WTC11 (cell line): ENCODE results near the gene OGFR. TPM values are rescaled to one million over a fixed set of nuclear protein-coding genes. Genes with fewer than 3 reads are reported as not detected.

Experiments used
- ATAC-seq: fragments of 200-7000 bp; cut with Tn5 transposase; 2 replicates; pipeline ENCODE4 v1.10.0; 2021; ENCODE audit warnings: mild to moderate bottlenecking, moderate library complexity
- CTCF ChIA-PET: fragments of 300-600 bp; sonication (Branson Sonifier 250); formaldehyde crosslinking; loops from one replicate; lab custom pipeline; 2021; ENCODE audit warnings: antibody characterized with exemption; lab: Charles Lee
- POLR2A ChIA-PET: fragments of 350-600 bp; sonication (Branson Sonifier 250); formaldehyde crosslinking; loops from one replicate; lab custom pipeline; 2021; ENCODE audit warnings: antibody characterized with exemption; lab: Charles Lee
- DNase-seq: peaks from one replicate; pipeline ENCODE4 v3.0.0; 2021; ENCODE audit warnings: low spot score
- H3K27ac Mint-ChIP-seq: 2 replicates; pipeline ENCODE4 v1.8.0; 2021; ENCODE audit warnings: mixed read lengths
- H3K27me3 Mint-ChIP-seq: 2 replicates; pipeline ENCODE4 v1.8.0; 2021; ENCODE audit warnings: low read depth, mild to moderate bottlenecking, moderate library complexity, mixed read lengths
- H3K36me3 Mint-ChIP-seq: 2 replicates; pipeline ENCODE4 v1.8.0; 2021; ENCODE audit warnings: mixed read lengths
- H3K4me1 Mint-ChIP-seq: 2 replicates; pipeline ENCODE4 v1.8.0; 2022; ENCODE audit warnings: mixed read lengths
- H3K4me3 Mint-ChIP-seq: 2 replicates; pipeline ENCODE4 v1.8.0; 2021; ENCODE audit warnings: mild to moderate bottlenecking, moderate library complexity, mixed read lengths
- H3K9me3 Mint-ChIP-seq: 2 replicates; pipeline ENCODE4 v1.8.0; 2021; ENCODE audit warnings: mixed read lengths
- ATF6 ChIP-seq: sonication (generic); formaldehyde crosslinking; IDR thresholded peaks from 2 replicates; pipeline ENCODE4 v1.8.1; 2023; ENCODE audit warnings: mild to moderate bottlenecking, missing genetic modification reagents
- CDX4 ChIP-seq: fragments of 250-450 bp; sonication (Bioruptor Pico); IDR thresholded peaks from 2 replicates; pipeline ENCODE4 v1.9.0; 2021; ENCODE audit warnings: moderate library complexity, mild to moderate bottlenecking, inconsistent platforms, borderline replicate concordance
- FOXJ3 ChIP-seq: sonication (generic); formaldehyde crosslinking; IDR thresholded peaks from 2 replicates; pipeline ENCODE4 v1.9.0; 2021; ENCODE audit warnings: missing genetic modification reagents, mild to moderate bottlenecking, borderline replicate concordance
- GABPB1 ChIP-seq: sonication (generic); formaldehyde crosslinking; IDR thresholded peaks from 2 replicates; pipeline ENCODE4 v1.8.1; 2023; ENCODE audit warnings: mild to moderate bottlenecking, missing genetic modification reagents
- HMGA2 ChIP-seq: fragments of 250-450 bp; sonication (Bioruptor Pico); IDR thresholded peaks from 2 replicates; pipeline ENCODE4 v1.4.0; 2021; ENCODE audit warnings: mild to moderate bottlenecking, moderate library complexity
- IRF1 ChIP-seq: sonication (generic); formaldehyde crosslinking; IDR thresholded peaks from 2 replicates; pipeline ENCODE4 v1.8.0; 2023; ENCODE audit warnings: missing genetic modification reagents
- MAX ChIP-seq: sonication (generic); formaldehyde crosslinking; IDR thresholded peaks from 2 replicates; pipeline ENCODE4 v1.8.0; 2022; ENCODE audit warnings: mild to moderate bottlenecking, missing genetic modification reagents
- NFATC4 ChIP-seq: fragments of 250-450 bp; sonication (Bioruptor Pico); IDR thresholded peaks from 2 replicates; pipeline ENCODE4 v1.9.0; 2021; ENCODE audit warnings: mild to moderate bottlenecking
- NFE2L1 ChIP-seq: sonication (generic); formaldehyde crosslinking; IDR thresholded peaks from 2 replicates; pipeline ENCODE4 v1.8.1; 2023; ENCODE audit warnings: missing genetic modification reagents
- USF2 ChIP-seq: sonication (generic); formaldehyde crosslinking; IDR thresholded peaks from 2 replicates; pipeline ENCODE4 v1.8.1; 2023; ENCODE audit warnings: mild to moderate bottlenecking, missing genetic modification reagents, moderate library complexity
- ZMAT4 ChIP-seq: fragments of 250-450 bp; sonication (Bioruptor Pico); IDR thresholded peaks from 2 replicates; pipeline ENCODE4 v1.9.0; 2021; ENCODE audit warnings: mild to moderate bottlenecking
- ZNF232 ChIP-seq: sonication (generic); formaldehyde crosslinking; IDR thresholded peaks from 2 replicates; pipeline ENCODE4 v1.8.0; 2022; ENCODE audit warnings: mild to moderate bottlenecking, missing genetic modification reagents
- ZNF512 ChIP-seq: sonication (generic); formaldehyde crosslinking; IDR thresholded peaks from 2 replicates; pipeline ENCODE4 v1.8.1; 2022; ENCODE audit warnings: missing genetic modification reagents, borderline replicate concordance
- ZNF532 ChIP-seq: fragments of 250-450 bp; sonication (Bioruptor Pico); IDR thresholded peaks from 2 replicates; pipeline ENCODE4 v1.9.0; 2021; ENCODE audit warnings: mild to moderate bottlenecking, borderline replicate concordance
- total RNA-seq: library from RNA; stranded (reverse); gene quantifications from 3 replicates; pipeline ENCODE4 v1.2.3, GENCODE V29; 2021
- TF ChIP-seq, protein P1 (sequence below): fragments of 250-450 bp; sonication (Bioruptor Pico); IDR thresholded peaks from 2 replicates; pipeline ENCODE4 v1.8.0; 2021; ENCODE audit warnings: mild to moderate bottlenecking
- TF ChIP-seq, protein P2 (sequence below): sonication (generic); formaldehyde crosslinking; conservative IDR thresholded peaks from 2 replicates; pipeline ENCODE4 v1.8.1; 2022; ENCODE audit warnings: mild to moderate bottlenecking, missing genetic modification reagents

OGFR gene
- total RNA-seq, 1 experiment from 2014 or later: 43.3 TPM

DNA sequence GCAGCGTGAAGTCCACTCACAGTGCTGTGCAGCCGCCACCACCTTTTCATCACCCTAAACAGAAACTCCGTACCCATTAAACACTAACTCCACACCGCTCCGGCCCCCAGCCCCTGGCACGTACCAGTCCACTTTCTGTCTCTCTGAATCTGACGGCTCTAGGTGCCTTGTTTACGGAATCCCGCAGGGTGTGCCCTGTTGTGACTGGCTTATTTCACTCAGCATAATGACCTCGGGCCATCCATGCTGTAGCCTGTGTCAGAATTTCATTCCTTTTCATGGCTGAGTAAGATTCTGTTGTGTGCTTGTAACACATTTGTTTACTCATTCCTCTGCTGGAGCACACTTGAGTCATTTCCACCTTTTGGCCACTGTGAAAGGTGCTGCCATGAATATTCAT is 39.0 kb downstream of the OGFR start:
- H3K36me3 Mint-ChIP-seq: peaks cover 28% of the 10 kb centered on the region
- peaks cover 8% of the 10 kb centered on the region for H3K9me3 Mint-ChIP-seq
- peak overlapping the region; percentile 67; the same call in 1 of the 2 replicates for H3K27ac Mint-ChIP-seq
- no peak for TF ChIP-seq ZMAT4 (CRISPR knock-in tag)
- no peak for TF ChIP-seq CDX4
- TF ChIP-seq IRF1 (CRISPR knock-in tag): no peak
- no peaks in the 10 kb centered on the region for H3K27me3 Mint-ChIP-seq
- no peak overlapping the region for H3K4me3 Mint-ChIP-seq
- H3K4me1 Mint-ChIP-seq: peaks cover 13% of the 10 kb centered on the region
- DNase-seq: no peak
- POLR2A ChIA-PET: no interaction called here
- no peak for ATAC-seq
- CTCF ChIA-PET: interaction anchor here (0.9 kb wide), 1 partner anchor 49 kb away, joined by 4 read pairs; no protein-coding TSS in a partner anchor

GRCh38 chr20:62844182-62844581 is 39.5 kb downstream of the OGFR start:
- ATAC-seq (no peak), DNase-seq (no peak)
- Mint-ChIP-seq H3K4me1 (peaks cover 13% of the 10 kb centered on the region), H3K36me3 (peaks cover 26% of the 10 kb centered on the region), H3K4me3 (no peak overlapping the region), H3K9me3 (peaks cover 8% of the 10 kb centered on the region), H3K27me3 (no peaks in the 10 kb centered on the region), H3K27ac (no peak overlapping the region)
- CTCF ChIA-PET: no interaction called here
- POLR2A ChIA-PET: no interaction called here
- no peak for TF ChIP-seq ZNF232 (CRISPR knock-in tag)
- no peak for TF ChIP-seq HMGA2
- no peak for TF ChIP-seq NFATC4
- no peak for TF ChIP-seq MAX (CRISPR knock-in tag)
- no peak for TF ChIP-seq NFE2L1 (CRISPR knock-in tag)
- TF ChIP-seq ZNF512 (CRISPR knock-in tag): no peak
- no peak for TF ChIP-seq GABPB1 (CRISPR knock-in tag)
- TF ChIP-seq USF2 (CRISPR knock-in tag): no peak
- TF ChIP-seq, protein P1, sequence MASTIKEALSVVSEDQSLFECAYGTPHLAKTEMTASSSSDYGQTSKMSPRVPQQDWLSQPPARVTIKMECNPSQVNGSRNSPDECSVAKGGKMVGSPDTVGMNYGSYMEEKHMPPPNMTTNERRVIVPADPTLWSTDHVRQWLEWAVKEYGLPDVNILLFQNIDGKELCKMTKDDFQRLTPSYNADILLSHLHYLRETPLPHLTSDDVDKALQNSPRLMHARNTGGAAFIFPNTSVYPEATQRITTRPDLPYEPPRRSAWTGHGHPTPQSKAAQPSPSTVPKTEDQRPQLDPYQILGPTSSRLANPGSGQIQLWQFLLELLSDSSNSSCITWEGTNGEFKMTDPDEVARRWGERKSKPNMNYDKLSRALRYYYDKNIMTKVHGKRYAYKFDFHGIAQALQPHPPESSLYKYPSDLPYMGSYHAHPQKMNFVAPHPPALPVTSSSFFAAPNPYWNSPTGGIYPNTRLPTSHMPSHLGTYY (CRISPR knock-in tag): no peak

GRCh38 chr20:62845416-62846160 is 41.0 kb downstream of the OGFR start:
- no peak overlapping the region for H3K4me3 Mint-ChIP-seq
- peaks cover 32% of the 10 kb centered on the region for H3K36me3 Mint-ChIP-seq

More at GRCh38 chr20:62845416-62846160, 41.0 kb downstream of the OGFR start:
- ChIA-PET CTCF (interaction anchor here (0.9 to 2.1 kb wide), 6 partner anchors 9 to 137 kb away, joined by 3 to 9 read pairs (median 4); partner anchors contain the start of gene NTSR1), POLR2A (no interaction called here)
- no peak for ATAC-seq
- no peak for DNase-seq
- peaks cover 8% of the 10 kb centered on the region for H3K9me3 Mint-ChIP-seq
- no peaks in the 10 kb centered on the region for H3K27me3 Mint-ChIP-seq
- H3K4me1 Mint-ChIP-seq: peaks cover 13% of the 10 kb centered on the region
- H3K27ac Mint-ChIP-seq: peak overlapping the region; percentile 27; the same call in 1 of the 2 replicates
- no peak for TF ChIP-seq FOXJ3 (CRISPR knock-in tag)
- no peak for TF ChIP-seq ZNF532
- TF ChIP-seq, protein P2, sequence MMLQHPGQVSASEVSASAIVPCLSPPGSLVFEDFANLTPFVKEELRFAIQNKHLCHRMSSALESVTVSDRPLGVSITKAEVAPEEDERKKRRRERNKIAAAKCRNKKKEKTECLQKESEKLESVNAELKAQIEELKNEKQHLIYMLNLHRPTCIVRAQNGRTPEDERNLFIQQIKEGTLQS: no peak
- TF ChIP-seq ATF6: no peak
- TF ChIP-seq, all 79 proteins: peak for 0
